Measurements from ENCODE around the gene PZP. TPM values are rescaled to one million over a fixed set of nuclear protein-coding genes. Genes with fewer than 3 reads are reported as not detected.
A peak's percentile ranks its signal among the peaks of the same experiment; 100 is the strongest.

The PZP gene
- total and polyA plus RNA-seq, 2 of the 13 experiments (the other 11 are each of a cell fraction or from before 2014, with no cell fraction given), result 0.07 to 0.89 TPM

GRCh38 chr12:9115731-9116559, 92.2 kb downstream of the PZP start, which contains the start of gene A2M (continued):
- TF ChIP-seq ZNF501 (CRISPR knock-in tag; IDR thresholded peaks at IDR 0.05) (0 out of 2 replicates have a peak, but pooled peaks have one; percentile 18), ESRRA (CRISPR knock-in tag; IDR thresholded peaks at IDR 0.05; ENCODE audit: low read depth) (peak; percentile 91; the same call in 1 of the 2 replicates), MTF2 (CRISPR knock-in tag; IDR thresholded peaks at IDR 0.05; ENCODE audit: borderline replicate concordance) (no peak), ERF (CRISPR knock-in tag; IDR thresholded peaks at IDR 0.05) (peak; percentile 98), ZBED4 (CRISPR knock-in tag; IDR thresholded peaks at IDR 0.05; ENCODE audit: borderline replicate concordance) (peak; percentile 79; the same call in 1 of the 2 replicates), ZNF788 (CRISPR knock-in tag; IDR thresholded peaks at IDR 0.05; ENCODE audit: borderline replicate concordance) (peak; percentile 36; the same call in 1 of the 2 replicates), TARDBP (CRISPR knock-in tag; IDR thresholded peaks at IDR 0.05) (peak; percentile 77), ZFX (CRISPR knock-in tag; IDR thresholded peaks at IDR 0.05; ENCODE audit: low read depth) (peak; percentile 29; the same call in 1 of the 2 replicates), GABPA (IDR thresholded peaks at IDR 0.05; ENCODE audit: low read depth, low read length) (0 out of 2 replicates have a peak, but pooled peaks have one; percentile 10), GABPA (CRISPR knock-in tag; IDR thresholded peaks at IDR 0.05; ENCODE audit: low read depth) (peak; percentile 86), ZFY (CRISPR knock-in tag; IDR thresholded peaks at IDR 0.05) (peak; percentile 17; the same call in 1 of the 2 replicates), HDAC2 (CRISPR knock-in tag; IDR thresholded peaks at IDR 0.05) (peak; percentile 93), ZEB1 (IDR thresholded peaks at IDR 0.05; ENCODE audit: insufficient replicate concordance, low read depth) (no peak), MIER3 (CRISPR knock-in tag; IDR thresholded peaks at IDR 0.05; ENCODE audit: borderline replicate concordance) (peak; percentile 96), CCDC6 (CRISPR knock-in tag; IDR thresholded peaks at IDR 0.05) (no peak), NFKBIZ (CRISPR knock-in tag; IDR thresholded peaks at IDR 0.05) (peak; percentile 91), HOXA3 (CRISPR knock-in tag; IDR thresholded peaks at IDR 0.05) (peak; percentile 70), ZBTB7B (CRISPR knock-in tag; IDR thresholded peaks at IDR 0.05) (peak; percentile 63)
- TF ChIP-seq, protein P1, sequence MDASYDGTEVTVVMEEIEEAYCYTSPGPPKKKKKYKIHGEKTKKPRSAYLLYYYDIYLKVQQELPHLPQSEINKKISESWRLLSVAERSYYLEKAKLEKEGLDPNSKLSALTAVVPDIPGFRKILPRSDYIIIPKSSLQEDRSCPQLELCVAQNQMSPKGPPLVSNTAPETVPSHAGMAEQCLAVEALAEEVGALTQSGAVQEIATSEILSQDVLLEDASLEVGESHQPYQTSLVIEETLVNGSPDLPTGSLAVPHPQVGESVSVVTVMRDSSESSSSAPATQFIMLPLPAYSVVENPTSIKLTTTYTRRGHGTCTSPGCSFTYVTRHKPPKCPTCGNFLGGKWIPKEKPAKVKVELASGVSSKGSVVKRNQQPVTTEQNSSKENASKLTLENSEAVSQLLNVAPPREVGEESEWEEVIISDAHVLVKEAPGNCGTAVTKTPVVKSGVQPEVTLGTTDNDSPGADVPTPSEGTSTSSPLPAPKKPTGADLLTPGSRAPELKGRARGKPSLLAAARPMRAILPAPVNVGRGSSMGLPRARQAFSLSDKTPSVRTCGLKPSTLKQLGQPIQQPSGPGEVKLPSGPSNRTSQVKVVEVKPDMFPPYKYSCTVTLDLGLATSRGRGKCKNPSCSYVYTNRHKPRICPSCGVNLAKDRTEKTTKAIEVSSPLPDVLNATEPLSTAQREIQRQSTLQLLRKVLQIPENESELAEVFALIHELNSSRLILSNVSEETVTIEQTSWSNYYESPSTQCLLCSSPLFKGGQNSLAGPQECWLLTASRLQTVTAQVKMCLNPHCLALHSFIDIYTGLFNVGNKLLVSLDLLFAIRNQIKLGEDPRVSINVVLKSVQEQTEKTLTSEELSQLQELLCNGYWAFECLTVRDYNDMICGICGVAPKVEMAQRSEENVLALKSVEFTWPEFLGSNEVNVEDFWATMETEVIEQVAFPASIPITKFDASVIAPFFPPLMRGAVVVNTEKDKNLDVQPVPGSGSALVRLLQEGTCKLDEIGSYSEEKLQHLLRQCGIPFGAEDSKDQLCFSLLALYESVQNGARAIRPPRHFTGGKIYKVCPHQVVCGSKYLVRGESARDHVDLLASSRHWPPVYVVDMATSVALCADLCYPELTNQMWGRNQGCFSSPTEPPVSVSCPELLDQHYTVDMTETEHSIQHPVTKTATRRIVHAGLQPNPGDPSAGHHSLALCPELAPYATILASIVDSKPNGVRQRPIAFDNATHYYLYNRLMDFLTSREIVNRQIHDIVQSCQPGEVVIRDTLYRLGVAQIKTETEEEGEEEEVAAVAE (CRISPR knock-in tag; IDR thresholded peaks at IDR 0.05; ENCODE audit: borderline replicate concordance), result peak; percentile 89; the same call in 1 of the 2 replicates
- TF ChIP-seq, protein P2, sequence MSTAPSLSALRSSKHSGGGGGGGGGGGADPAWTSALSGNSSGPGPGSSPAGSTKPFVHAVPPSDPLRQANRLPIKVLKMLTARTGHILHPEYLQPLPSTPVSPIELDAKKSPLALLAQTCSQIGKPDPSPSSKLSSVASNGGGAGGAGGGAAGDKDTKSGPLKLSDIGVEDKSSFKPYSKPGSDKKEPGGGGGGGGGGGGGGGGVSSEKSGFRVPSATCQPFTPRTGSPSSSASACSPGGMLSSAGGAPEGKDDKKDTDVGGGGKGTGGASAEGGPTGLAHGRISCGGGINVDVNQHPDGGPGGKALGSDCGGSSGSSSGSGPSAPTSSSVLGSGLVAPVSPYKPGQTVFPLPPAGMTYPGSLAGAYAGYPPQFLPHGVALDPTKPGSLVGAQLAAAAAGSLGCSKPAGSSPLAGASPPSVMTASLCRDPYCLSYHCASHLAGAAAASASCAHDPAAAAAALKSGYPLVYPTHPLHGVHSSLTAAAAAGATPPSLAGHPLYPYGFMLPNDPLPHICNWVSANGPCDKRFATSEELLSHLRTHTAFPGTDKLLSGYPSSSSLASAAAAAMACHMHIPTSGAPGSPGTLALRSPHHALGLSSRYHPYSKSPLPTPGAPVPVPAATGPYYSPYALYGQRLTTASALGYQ (CRISPR knock-in tag; IDR thresholded peaks at IDR 0.05), result peak; percentile 80
